HG02642 (cell line): Measurements from ENCODE around the gene ATP13A3.

Experiments used
- ATAC-seq: cut with Tn5 transposase; IDR thresholded peaks from one replicate; pipeline ENCODE4 v1.9.1; 2021; ENCODE audit warnings: mild to moderate bottlenecking; ENCODE audit not compliant: unreplicated experiment, poor library complexity

Gene ATP13A3

DNA sequence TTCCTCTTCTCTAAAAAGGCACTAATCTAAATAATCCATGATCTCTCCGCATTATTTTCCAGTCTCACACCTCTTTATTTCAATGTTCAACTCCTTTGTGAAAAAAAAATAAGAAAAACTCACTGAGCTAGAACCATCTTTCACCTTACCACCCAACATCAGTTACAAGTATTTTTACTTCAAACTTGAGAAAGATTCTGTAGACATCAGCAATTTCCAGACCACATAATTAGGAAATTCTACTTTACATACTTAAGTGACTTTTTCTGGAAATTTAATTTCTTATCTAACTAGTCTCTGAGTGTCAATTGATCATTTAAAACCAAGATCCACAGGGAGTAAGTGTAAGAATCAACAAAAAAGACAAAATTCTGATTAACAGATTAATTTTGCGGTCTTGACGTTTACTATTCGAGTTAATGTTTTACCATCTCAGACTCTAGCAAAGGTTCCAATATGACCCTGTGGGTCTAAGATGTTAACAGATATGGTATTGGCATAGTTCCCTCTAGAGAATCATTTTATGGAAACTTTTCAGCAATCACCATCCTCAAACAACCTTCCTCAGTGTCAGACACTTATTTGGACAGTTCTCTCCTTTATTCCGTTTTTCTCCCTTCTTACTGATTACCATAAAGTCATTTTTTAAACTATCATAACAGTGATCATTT is 5.1 kb downstream of the ATP13A3 start:
- no peak for ATAC-seq

DNA sequence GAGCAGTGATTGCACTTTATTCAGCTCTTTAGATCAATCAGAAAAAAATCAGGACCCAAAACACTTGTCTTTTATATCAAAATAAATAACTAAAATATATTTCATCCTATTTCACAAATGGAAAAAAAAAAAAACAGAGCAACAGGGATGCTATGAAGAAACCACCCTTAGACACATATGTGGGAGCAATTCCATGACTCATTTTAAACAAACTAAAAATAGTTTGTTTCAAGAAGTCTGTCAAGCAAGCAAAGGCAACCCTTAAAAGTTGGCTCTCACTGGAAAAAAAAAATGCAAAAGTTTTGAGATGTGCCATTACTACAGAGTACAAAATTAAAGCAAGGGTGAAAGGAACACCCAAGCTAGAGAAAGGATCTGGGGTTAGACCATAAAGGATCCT is 5.7 kb downstream of the ATP13A3 start:
- ATAC-seq: no peak

DNA sequence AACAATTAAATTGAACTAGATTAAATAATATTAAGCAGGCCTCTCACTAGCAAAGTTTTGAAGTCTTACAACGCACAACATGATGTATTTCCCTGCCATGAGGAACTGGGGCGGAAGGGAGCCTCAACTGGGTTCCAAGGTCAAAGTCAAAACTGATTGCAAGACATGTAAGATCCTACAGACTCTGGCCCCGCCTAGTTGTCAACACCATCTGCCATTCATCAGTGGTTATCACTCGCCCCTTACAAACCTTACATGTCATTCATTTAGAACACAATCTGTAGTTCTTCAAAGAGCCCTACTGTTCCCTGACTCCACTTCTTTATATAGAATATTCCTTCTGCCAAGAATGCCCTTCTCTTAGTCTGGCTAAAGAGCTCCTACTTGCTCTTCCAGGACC is 10.0 kb downstream of the ATP13A3 start:
- no peak for ATAC-seq

DNA sequence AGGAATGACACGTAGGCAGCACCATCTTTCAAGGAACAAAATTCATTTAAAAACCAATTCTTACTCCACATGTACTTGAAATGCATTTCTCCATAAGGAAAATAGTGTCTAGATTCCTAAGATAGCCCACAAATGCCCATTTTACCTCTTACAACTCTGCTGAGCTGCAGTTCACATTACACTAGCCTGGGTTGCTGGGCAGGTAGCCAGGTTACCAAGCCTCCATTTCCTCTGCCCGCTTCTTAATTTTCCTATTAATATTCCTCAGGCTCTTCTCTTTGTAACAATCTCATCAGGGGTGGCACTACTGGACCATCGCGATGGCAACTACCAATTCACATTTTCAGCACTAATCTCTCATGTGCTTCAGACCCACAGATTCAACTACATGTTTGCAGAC is 10.8 kb downstream of the ATP13A3 start:
- ATAC-seq: no peak

DNA sequence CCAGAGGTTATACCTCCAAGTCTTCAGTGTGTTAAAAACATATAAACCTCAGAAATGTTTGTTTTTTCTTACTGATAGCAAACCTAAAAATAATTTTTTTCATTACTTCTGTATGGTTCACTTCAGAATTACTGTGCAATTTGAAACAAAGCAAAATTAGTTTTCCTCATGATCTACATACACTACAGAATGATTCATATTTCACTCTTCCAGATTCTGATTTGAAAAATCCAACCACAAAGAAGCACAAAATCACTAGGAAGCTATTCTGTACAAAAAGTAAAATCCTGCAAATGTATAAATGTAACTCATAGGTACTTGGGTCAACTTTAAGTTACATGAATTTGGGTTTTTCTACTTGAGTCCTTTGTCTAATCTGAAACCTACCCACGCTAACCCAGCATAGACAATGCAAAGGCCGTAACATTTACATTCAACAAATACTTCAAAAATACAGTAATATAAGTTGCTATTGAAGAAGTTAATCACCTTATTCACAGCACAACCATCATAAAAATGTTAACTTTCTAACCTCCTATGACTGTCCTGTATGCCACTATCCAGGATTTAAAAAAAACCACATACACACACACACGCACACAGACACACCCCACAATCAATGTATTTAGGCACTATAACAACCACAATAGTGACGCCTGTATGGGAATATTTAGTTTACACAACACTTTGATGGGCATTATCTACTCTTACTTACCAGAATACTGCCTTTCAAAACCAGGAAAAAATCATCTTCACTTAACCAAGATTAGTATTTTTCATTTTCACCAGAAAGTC is 11.5 kb downstream of the ATP13A3 start:
- no peak for ATAC-seq

DNA sequence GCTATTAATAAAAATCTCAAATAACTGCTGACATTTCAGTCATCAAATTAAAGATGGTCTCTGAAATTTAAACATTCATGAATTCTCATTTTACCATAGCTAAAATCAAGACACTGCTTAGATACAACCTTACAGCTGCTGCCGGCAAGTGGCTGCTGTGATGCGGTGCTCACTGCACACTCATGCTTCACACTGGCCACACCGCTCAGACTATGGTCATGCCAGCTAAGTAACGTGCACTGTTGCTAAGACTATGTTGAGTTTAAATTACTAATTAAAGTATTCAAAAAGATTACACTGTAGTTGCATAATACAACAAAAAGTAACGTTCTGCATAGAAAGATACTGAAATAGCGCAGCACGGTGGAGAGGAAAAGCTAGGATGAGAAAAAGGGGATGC is 12.1 kb downstream of the ATP13A3 start:
- ATAC-seq: no peak

DNA sequence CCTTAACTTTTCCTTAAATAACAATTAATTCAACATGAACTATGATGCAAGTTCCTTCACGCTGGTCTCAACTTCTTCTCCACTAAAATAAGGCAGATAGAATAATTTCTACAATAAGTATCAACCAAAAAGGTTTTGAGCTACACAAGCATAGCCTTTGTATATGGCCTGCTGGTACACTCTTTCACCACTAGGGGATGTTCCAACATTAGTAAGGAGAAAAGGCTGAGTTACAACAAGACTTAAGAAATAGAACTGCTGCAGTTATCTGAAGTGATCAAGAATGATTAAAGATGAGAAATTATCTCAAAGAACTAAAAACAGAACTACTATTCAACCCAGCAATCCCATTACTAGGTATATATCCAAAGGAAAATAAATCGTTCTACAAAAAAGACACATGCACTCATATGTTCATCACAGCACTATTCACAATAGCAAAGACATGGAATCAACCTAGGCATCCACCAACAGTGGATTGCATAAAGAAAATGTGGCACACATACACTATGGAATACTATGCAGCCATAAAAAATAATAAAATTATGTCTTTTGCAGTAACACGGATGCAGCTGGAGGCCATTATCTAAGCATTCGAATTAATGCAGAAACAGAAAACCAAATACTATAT is 14.4 kb downstream of the ATP13A3 start:
- ATAC-seq: peak; percentile 71

DNA sequence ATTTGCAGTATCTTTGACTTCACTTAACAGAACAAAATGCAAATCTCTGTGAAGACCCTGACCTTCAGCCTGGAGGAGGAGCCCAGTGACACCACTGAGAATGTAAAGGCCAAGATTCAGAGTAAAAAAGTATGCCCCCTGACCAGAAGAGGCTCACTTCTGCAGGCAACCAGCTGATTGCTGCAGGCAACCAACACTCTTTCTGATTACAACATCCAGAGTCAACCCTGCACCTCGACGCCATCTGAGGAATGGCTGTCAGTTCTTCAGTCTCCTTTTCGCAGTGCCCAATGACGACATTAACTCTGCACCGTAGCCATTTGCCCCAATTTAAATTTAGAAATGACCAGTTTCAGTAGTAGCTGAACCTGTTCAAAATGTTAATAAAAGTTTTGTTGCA is 14.9 kb downstream of the ATP13A3 start:
- no peak for ATAC-seq

DNA sequence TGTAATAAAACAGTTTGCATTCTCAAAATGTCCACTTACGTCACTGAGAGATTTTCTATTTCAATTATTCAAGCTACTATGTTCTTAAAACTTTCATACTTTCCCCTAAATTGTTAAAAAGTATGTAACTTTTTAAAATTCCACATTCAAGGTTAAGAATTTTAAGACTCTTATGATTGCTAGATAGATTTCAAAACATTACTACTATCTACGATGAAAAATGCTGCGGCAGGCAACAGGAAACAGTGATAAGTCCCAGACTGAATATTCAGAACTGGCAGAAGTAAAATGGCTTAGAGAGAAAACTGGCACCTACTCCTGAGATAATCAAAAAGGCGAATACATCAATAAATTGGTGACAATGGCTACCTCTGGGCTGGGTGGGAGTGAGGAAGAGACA is 16.2 kb downstream of the ATP13A3 start:
- ATAC-seq: no peak

DNA sequence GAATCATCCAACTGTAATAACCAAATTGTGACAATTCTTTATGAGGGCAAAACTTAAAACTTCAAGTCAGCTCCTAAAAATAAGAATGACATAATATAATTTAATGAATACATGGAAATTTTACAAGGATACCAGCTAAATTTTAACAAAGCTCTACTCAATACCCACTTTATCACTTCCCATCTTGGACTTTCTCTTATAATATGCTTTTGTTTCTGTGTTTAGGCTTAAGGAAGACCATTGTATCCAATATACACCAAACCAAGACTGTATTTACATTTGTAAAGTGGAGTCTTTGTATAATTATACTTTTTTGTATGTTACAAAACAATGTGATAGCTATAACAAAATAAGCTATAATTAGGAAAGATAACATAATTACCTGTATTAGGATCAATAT is 16.8 kb downstream of the ATP13A3 start:
- ATAC-seq: no peak

DNA sequence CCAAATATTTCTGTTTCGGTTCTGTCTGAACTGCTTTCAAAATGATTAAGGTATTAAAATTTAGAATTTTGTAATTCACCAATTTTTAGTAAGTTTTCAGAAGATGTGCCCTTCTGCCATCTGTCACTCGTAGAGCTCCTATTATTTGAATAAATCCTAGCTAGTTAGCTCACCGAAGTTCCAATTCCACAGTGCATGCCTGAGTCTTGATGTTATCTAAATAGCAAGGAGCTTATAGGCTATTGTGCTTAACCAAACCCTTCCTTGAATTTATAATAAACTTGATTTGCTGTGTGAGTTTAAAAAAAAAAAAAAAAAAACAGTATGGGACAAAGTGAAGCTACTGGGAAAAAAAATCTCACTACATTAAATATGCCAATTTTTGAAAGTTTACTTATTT is 18.7 kb downstream of the ATP13A3 start:
- ATAC-seq: no peak

DNA sequence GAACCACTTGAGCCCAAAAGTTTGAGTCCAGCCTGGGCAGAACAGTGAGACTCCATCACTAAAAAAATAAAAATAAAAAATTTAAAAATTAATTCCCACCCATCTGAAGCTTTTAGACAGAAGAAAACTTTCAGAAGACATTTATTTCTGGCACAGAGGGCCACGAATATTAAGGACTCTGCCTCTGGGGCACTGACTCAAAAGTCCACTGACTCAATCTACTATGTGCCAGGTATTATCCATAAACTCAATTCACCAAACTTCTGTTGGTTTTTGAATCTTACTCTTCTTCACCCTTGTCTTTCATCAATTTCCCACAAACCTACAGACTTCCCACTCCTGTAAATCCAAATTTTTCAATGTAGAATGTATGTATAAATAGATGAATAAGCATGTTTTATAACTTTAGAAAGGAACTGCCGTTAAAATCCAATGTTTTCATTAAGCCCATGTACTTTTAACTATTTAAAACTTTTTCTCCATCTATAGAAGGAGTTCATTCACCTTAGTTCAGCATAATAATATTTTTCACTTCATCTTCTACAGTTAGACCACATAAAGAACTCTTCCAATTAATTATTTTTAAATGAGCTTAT is 19.9 kb downstream of the ATP13A3 start:
- ATAC-seq: no peak

DNA sequence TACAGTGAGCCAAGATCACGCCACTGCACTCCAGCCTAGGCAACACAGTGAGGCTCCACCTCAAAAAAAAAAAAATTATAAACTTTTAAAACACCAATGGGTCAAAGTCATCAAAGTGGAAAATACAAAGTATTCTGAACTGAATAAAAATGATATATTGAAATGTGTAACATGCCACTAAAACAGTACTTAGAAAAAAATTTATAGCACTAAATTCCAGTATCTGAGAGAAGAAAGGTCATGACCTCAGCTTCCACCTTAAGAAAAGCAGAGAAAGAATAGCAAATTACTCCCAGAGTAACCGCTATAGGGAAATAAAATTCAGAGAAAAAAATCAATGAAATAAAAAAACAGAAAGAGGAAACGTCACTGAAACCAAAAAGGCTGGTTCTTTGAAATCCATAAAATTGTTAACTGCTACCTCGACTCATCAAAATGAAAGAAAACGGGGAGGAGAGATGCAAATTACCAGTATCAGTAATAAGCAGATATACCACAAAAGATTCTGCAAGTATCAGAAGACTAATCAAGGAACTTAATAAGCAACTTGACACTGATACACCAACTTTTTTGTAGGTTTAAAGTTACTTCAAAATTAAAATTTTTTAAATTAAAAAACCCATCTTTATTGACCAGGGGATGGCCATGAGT is 20.8 kb downstream of the ATP13A3 start:
- no peak for ATAC-seq

DNA sequence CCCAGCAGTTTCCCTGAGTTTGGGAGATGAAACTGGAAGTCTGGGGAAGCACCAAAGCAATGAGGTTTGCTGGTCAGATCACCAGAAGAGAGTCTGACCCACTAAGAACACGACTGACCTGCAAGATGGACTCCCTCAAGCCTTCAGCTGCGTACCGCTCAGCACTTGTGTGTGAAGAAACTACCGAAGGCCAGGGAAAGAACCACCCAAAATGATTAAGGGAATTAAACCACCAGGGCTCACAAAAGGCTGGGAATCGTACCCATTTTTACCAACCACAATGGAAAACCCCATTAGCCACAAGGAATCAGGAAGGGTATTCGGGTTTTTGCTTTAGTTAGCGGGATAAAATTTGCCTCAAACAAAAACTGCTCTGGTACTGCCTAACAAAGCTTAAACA is 21.6 kb downstream of the ATP13A3 start:
- ATAC-seq: no peak

DNA sequence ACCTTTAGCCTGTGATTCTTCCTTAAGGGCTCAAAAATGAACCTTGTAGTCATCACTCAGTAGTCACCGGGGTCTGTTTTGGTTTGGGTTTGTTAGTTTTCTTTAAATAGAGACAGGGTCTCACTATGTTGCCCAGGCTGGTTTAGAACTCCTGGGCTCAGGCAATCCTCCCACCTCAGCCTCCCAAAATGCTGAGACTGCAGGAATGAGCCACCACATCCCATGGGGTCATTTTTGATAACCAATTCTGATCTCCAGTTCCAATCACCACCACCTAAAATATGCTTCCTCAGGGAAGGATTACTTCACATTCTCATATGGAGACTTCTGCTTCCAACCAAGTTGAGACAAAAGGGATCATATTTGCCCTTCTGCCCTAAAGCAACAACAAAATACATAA is 22.1 kb downstream of the ATP13A3 start:
- ATAC-seq: no peak

DNA sequence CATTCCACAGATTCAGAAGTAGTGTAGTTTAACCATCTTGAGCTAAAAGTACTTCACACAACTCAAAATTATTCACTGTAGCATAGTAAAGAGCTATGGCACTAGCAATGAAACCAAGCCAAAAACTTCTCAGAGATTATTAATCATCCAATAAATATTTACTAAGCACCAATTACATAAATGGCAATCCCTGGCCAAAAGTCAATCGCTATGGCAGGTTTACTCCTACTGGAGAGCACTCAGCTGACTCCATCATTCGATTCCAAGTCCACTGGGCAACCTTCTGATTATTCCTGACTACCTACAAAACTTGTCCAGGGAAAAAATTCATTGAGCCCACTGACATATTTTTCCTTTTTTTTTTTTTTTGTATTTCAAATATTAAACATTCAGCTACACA is 23.9 kb downstream of the ATP13A3 start:
- no peak for ATAC-seq

DNA sequence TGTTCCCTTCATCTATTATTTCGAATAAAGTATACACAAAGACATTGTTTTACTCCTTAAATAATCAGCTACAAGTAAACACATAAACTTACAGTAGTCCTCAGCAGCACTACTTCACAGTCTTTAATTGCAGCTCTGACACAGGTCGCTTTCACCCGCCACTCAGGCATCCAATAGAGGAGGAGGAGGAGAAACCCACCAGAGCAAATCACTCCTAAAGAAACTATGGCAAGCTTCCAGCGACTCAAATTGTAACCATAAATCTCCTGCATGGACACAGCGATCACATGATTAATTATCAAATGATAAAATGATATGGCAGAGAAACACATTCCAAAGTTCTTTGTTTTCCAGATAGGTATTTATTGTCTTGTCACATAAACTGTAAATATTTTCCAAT is 26.2 kb downstream of the ATP13A3 start:
- no peak for ATAC-seq

DNA sequence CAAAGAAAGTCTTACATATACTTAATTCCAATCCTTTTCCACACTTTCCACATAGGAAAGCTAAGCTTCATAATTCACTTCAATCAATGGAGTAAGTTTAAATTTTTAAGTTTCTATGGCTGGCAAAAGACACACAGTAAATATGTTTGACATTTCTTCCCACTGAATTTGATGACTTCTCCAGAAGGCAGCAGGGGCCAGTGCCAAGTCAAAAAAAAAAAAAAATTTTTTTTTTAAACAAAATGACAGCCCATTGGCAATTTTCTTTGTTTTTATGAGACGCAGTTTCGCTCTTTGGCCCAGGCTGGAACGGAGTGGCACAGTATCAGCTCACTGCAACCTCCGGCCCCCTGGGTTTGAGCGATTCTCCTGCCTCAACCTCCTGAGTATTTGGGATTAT is 28.7 kb downstream of the ATP13A3 start:
- ATAC-seq: no peak

DNA sequence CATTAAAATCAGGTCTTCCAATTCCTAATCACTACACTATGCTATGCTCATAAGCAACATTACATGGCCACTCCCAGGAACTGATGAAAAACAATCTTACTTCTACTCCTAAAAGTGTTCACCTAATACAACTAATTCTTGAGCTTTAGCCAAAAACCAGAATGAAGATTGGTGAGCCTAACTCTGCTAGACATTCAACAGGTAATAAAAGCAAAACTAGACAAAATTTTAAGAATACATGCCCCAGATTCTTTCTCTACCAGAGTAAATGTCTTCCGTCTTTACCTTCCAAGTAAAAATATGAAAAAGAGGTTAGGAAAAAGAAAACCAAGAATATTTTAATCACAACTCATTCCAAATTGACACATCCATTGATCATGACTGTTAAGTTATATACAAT is 31.3 kb downstream of the ATP13A3 start:
- ATAC-seq: no peak

DNA sequence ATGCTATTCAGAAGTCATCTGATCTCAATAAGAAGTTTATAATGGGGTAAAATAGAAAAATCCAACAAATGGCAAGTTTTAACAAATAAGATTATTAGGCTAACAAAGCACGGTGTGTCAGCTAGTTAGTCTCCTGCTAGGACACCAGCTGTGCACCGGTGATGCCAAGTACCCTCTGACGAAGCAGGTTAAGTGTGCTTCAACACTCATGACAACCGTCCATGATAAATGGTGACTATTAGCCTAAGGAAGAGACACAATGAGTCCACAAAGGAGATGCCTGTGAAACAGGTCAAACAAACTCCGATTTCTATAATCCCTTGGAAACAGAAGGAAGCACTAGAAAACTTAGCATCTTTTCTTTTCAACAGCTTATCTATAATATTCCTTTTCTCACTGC is 36.5 kb downstream of the ATP13A3 start:
- ATAC-seq: no peak

DNA sequence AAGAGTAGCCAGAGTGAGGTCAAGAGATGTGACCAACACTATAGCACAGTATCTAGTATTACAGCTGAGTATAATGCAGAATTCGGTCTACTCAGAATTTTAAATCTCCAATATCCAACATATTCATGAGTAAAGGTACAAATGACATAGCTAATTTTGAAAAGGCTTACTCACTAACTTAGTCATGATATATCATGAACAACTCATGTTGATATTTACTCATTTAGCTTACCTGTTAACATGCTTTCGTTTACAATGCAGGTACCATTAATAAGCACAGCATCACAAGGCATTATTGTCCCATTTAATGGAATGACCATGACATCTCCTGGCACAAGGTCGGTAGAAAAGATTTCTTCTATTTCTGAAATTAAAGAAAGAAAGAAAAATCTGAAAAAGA is 36.9 kb downstream of the ATP13A3 start:
- no peak for ATAC-seq
